Measurements from ENCODE around the gene NDN.
A peak's percentile ranks its signal among the peaks of the same experiment; 100 is the strongest.

Gene NDN

GRCh38 chr15:23690450-23690852 lies 3.3 kb upstream of the NDN start:
- no peak overlapping the region for H3K4me3 ChIP-seq (ENCODE audit: low read depth, low read length)
- TF ChIP-seq CTCF (IDR thresholded peaks at IDR 0.05; ENCODE audit: low read depth, low read length, missing control alignments), result no peak
- in situ Hi-C loops (cut with HindIII; ENCODE audit: low sequenced_read_pairs), result no loop called here
- no peak for DNase-seq (ENCODE audit: low read depth)

GRCh38 chr15:23690015-23690414 lies 2.9 kb upstream of the NDN start:
- no peak overlapping the region for H3K4me3 ChIP-seq (ENCODE audit: low read depth, low read length)
- DNase-seq (ENCODE audit: low read depth), result no peak
- no peak for TF ChIP-seq CTCF (IDR thresholded peaks at IDR 0.05; ENCODE audit: low read depth, low read length, missing control alignments)
- in situ Hi-C loops (cut with HindIII; ENCODE audit: low sequenced_read_pairs), result no loop called here

- in situ Hi-C loops (cut with HindIII; ENCODE audit: low sequenced_read_pairs), result no loop called here
- TF ChIP-seq CTCF (IDR thresholded peaks at IDR 0.05; ENCODE audit: low read depth, low read length, missing control alignments), result no peak
- peak overlapping the region; percentile 50 for H3K4me3 ChIP-seq (ENCODE audit: low read depth, low read length)
- DNase-seq (ENCODE audit: low read depth), result no peak
These were observed 501 bp downstream of the NDN start for GRCh38 chr15:23686466-23687142.

GRCh38 chr15:23671481-23671880 lies 15.6 kb downstream of the NDN start:
- TF ChIP-seq CTCF (IDR thresholded peaks at IDR 0.05; ENCODE audit: low read depth, low read length, missing control alignments), result no peak
- DNase-seq (ENCODE audit: low read depth), result no peak
- in situ Hi-C loops (cut with HindIII; ENCODE audit: low sequenced_read_pairs), result no loop called here
- H3K4me3 ChIP-seq (ENCODE audit: low read depth, low read length), result no peak overlapping the region

- no peak for DNase-seq (ENCODE audit: low read depth)
- H3K4me3 ChIP-seq (ENCODE audit: low read depth, low read length), result no peak overlapping the region
- in situ Hi-C loops (cut with HindIII; ENCODE audit: low sequenced_read_pairs), result no loop called here
- no peak for TF ChIP-seq CTCF (IDR thresholded peaks at IDR 0.05; ENCODE audit: low read depth, low read length, missing control alignments)
These were observed 16.1 kb downstream of the NDN start for GRCh38 chr15:23670970-23671369.

- H3K4me3 ChIP-seq (ENCODE audit: low read depth, low read length), result no peak overlapping the region
- TF ChIP-seq CTCF (IDR thresholded peaks at IDR 0.05; ENCODE audit: low read depth, low read length, missing control alignments), result no peak
- DNase-seq (ENCODE audit: low read depth), result no peak
- in situ Hi-C loops (cut with HindIII; ENCODE audit: low sequenced_read_pairs), result no loop called here
These were observed 23.9 kb downstream of the NDN start for GRCh38 chr15:23663232-23663631.
